HepG2 (cell line): ENCODE results near the gene HSD17B2. TPM values are rescaled to one million over a fixed set of nuclear protein-coding genes. Genes with fewer than 3 reads are reported as not detected.

Experiments
- BRCA1 ChIP-seq: sonication (generic); formaldehyde crosslinking; IDR thresholded peaks from 2 replicates; pipeline ENCODE4 v1.4.0; 2020; ENCODE audit warnings: missing genetic modification reagents
- FOSL2 ChIP-seq: sonication (generic); formaldehyde crosslinking; IDR thresholded peaks from 2 replicates; pipeline ENCODE4 v1.4.0; 2020; ENCODE audit warnings: missing genetic modification reagents
- GPN1 ChIP-seq: sonication (generic); formaldehyde crosslinking; IDR thresholded peaks from 2 replicates; pipeline ENCODE4 v1.5.1; 2020; ENCODE audit warnings: missing genetic modification reagents, borderline replicate concordance
- HNF4A ChIP-seq: sonication (generic); formaldehyde crosslinking; IDR thresholded peaks from 2 replicates; pipeline ENCODE4 v1.4.0; 2020; ENCODE audit warnings: missing genetic modification reagents
- KDM5B ChIP-seq: sonication (generic); formaldehyde crosslinking; IDR thresholded peaks from 2 replicates; pipeline ENCODE4 v1.4.0; 2020; ENCODE audit warnings: missing genetic modification reagents, mild to moderate bottlenecking, borderline replicate concordance
- PAWR ChIP-seq: sonication (generic); formaldehyde crosslinking; IDR thresholded peaks from 2 replicates; pipeline ENCODE4 v1.4.0; 2020; ENCODE audit warnings: missing genetic modification reagents, mild to moderate bottlenecking, borderline replicate concordance
- TCF12 ChIP-seq, 2 experiments: fragments of 450-650 bp in 1 of 2; sonication (generic) in 1 of 2; formaldehyde crosslinking in 1 of 2; IDR thresholded peaks; 2 replicates each; pipeline versions ENCODE4 v1.6.1 to v1.8.0; 2017 to 2022; ENCODE audit warnings: antibody characterized with exemption in 1 of 2, mild to moderate bottlenecking in 1 of 2, missing genetic modification reagents in 1 of 2, moderate library complexity in 1 of 2
- ZFP36 ChIP-seq: fragments of 150-350 bp; IDR thresholded peaks from 2 replicates; pipeline ENCODE4 v1.6.1; 2018; ENCODE audit warnings: borderline replicate concordance, low read length, low read depth; ENCODE audit not compliant: partially characterized antibody
- ZKSCAN5 ChIP-seq: sonication (generic); formaldehyde crosslinking; IDR thresholded peaks from 2 replicates; pipeline ENCODE4 v1.5.1; 2020; ENCODE audit warnings: mild to moderate bottlenecking, missing genetic modification reagents
- ZNF44 ChIP-seq: sonication (generic); formaldehyde crosslinking; IDR thresholded peaks from 2 replicates; pipeline ENCODE4 v1.5.1; 2020; ENCODE audit warnings: mild to moderate bottlenecking, missing genetic modification reagents
- ZNF550 ChIP-seq: sonication (generic); formaldehyde crosslinking; IDR thresholded peaks from 2 replicates; pipeline ENCODE4 v1.4.0; 2020; ENCODE audit warnings: mild to moderate bottlenecking, missing genetic modification reagents, borderline replicate concordance
- ZNF564 ChIP-seq: sonication (generic); formaldehyde crosslinking; IDR thresholded peaks from 2 replicates; pipeline ENCODE4 v1.8.1; 2023; ENCODE audit warnings: mild to moderate bottlenecking, missing genetic modification reagents
- ZSCAN22 ChIP-seq: sonication (generic); formaldehyde crosslinking; IDR thresholded peaks from 2 replicates; pipeline ENCODE4 v1.4.0; 2020; ENCODE audit warnings: mild to moderate bottlenecking, missing genetic modification reagents
- polyA plus RNA-seq, 8 experiments: library from polyadenylated mRNA; depleted of rRNA in 3 of 8; stranded (reverse) in 7 of 8; unstranded in 1 of 8; fragments of >200 nt; fragmentation: Illumina TruSeq in 4 of 8; extraction: Trizol in 4 of 8; gene quantifications; 2 replicates each; pipeline versions ENCODE4 v1.2.1 to v1.2.3, GENCODE V29; 2011 to 2016; ENCODE audit warnings: low read depth in 4 of 8, missing spikeins in 1 of 8, mixed read lengths in 1 of 8; ENCODE audit not compliant: insufficient read depth in 1 of 8
- total RNA-seq, 5 experiments: library from RNA; depleted of rRNA; stranded (reverse); fragments of >200 nt; fragmentation: Illumina TruSeq; extraction: Trizol; gene quantifications; 2 replicates each; pipeline ENCODE4 v1.2.3, GENCODE V29; 2016; ENCODE audit warnings: low read depth in 1 of 5
- TF ChIP-seq, protein P1 (sequence below): sonication (generic); formaldehyde crosslinking; conservative IDR thresholded peaks from 2 replicates; pipeline ENCODE4 v1.4.0; 2020; ENCODE audit warnings: missing genetic modification reagents
- TF ChIP-seq, protein P2 (sequence below): sonication (generic); formaldehyde crosslinking; IDR thresholded peaks from 2 replicates; pipeline ENCODE4 v1.4.0; 2020; ENCODE audit warnings: missing genetic modification reagents, low read depth, mild to moderate bottlenecking, borderline replicate concordance
- TF ChIP-seq, protein P3 (sequence below): IDR thresholded peaks from 2 replicates; pipeline ENCODE4 v1.6.1; 2016; ENCODE audit warnings: low read depth, missing genetic modification reagents, missing compliant biosample characterization
- TF ChIP-seq, protein P4 (sequence below): IDR thresholded peaks from 2 replicates; pipeline ENCODE4 v1.6.1; 2018; ENCODE audit warnings: missing genetic modification reagents

The HSD17B2 gene
- total and polyA plus RNA-seq, 2 of the 13 experiments (the other 11 are each of a cell fraction or from before 2014, with no cell fraction given): 26.3 to 69.3 TPM

DNA sequence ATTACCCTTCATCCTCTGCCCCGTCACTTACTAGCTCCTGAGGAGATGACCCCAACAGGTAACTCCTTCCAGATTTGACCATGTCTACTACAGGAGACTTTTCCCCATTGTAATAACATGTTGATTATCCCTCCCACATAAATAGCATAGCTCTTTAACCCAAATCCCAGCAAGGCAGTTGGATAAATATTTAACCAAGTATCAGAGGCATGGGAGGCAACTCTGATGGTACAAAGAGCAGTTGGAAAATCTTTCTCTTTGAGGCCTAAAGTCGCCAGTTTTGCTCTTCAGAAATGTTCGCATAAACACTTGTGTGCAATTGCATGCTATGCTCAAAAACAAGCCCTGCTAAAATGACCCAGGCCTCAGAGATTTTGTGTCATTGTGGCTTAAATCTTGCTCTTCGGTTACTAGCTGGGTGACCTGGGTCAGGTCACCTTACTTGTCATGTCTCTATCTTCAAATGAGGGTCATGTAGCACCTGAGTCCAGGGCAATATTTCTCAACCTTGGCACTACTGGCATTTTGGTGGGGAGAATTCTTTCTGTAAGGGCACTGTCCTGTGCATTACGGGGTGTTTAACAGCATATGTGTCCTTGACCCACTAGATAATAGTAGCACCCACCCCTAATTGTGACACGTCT is 48.8 kb downstream of the HSD17B2 start (continued):
- TF ChIP-seq GPN1: no peak
- no peak for TF ChIP-seq TCF12 (IDR thresholded peaks at IDR 0.05)
- no peak for TF ChIP-seq TCF12 (CRISPR knock-in tag; IDR thresholded peaks at IDR 0.05)
- TF ChIP-seq ZNF550 (CRISPR knock-in tag): no peak
- peak; percentile 38; the same call in 1 of the 2 replicates for TF ChIP-seq FOSL2
- no peak for TF ChIP-seq KDM5B (CRISPR knock-in tag)
- TF ChIP-seq, protein P1, sequence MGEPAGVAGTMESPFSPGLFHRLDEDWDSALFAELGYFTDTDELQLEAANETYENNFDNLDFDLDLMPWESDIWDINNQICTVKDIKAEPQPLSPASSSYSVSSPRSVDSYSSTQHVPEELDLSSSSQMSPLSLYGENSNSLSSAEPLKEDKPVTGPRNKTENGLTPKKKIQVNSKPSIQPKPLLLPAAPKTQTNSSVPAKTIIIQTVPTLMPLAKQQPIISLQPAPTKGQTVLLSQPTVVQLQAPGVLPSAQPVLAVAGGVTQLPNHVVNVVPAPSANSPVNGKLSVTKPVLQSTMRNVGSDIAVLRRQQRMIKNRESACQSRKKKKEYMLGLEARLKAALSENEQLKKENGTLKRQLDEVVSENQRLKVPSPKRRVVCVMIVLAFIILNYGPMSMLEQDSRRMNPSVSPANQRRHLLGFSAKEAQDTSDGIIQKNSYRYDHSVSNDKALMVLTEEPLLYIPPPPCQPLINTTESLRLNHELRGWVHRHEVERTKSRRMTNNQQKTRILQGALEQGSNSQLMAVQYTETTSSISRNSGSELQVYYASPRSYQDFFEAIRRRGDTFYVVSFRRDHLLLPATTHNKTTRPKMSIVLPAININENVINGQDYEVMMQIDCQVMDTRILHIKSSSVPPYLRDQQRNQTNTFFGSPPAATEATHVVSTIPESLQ (CRISPR knock-in tag): no peak
- no peak for TF ChIP-seq ZKSCAN5 (CRISPR knock-in tag)
- TF ChIP-seq, protein P2, sequence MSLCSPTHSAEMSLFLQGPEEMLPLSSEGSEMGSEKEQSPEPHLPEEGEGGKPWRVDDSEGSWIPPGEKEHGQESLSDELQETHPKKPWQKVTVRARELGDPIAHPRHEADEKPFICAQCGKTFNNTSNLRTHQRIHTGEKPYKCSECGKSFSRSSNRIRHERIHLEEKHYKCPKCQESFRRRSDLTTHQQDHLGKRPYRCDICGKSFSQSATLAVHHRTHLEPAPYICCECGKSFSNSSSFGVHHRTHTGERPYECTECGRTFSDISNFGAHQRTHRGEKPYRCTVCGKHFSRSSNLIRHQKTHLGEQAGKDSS (CRISPR knock-in tag): no peak
- TF ChIP-seq BRCA1: no peak
- no peak for TF ChIP-seq ZFP36
- TF ChIP-seq PAWR: no peak
- TF ChIP-seq ZNF564: no peak
- TF ChIP-seq HNF4A: peak; percentile 86
- 0 out of 2 replicates have a peak, but pooled peaks have one; percentile 27 for TF ChIP-seq ZNF44 (CRISPR knock-in tag)
- no peak for TF ChIP-seq ZSCAN22 (CRISPR knock-in tag)
- TF ChIP-seq, protein P3, sequence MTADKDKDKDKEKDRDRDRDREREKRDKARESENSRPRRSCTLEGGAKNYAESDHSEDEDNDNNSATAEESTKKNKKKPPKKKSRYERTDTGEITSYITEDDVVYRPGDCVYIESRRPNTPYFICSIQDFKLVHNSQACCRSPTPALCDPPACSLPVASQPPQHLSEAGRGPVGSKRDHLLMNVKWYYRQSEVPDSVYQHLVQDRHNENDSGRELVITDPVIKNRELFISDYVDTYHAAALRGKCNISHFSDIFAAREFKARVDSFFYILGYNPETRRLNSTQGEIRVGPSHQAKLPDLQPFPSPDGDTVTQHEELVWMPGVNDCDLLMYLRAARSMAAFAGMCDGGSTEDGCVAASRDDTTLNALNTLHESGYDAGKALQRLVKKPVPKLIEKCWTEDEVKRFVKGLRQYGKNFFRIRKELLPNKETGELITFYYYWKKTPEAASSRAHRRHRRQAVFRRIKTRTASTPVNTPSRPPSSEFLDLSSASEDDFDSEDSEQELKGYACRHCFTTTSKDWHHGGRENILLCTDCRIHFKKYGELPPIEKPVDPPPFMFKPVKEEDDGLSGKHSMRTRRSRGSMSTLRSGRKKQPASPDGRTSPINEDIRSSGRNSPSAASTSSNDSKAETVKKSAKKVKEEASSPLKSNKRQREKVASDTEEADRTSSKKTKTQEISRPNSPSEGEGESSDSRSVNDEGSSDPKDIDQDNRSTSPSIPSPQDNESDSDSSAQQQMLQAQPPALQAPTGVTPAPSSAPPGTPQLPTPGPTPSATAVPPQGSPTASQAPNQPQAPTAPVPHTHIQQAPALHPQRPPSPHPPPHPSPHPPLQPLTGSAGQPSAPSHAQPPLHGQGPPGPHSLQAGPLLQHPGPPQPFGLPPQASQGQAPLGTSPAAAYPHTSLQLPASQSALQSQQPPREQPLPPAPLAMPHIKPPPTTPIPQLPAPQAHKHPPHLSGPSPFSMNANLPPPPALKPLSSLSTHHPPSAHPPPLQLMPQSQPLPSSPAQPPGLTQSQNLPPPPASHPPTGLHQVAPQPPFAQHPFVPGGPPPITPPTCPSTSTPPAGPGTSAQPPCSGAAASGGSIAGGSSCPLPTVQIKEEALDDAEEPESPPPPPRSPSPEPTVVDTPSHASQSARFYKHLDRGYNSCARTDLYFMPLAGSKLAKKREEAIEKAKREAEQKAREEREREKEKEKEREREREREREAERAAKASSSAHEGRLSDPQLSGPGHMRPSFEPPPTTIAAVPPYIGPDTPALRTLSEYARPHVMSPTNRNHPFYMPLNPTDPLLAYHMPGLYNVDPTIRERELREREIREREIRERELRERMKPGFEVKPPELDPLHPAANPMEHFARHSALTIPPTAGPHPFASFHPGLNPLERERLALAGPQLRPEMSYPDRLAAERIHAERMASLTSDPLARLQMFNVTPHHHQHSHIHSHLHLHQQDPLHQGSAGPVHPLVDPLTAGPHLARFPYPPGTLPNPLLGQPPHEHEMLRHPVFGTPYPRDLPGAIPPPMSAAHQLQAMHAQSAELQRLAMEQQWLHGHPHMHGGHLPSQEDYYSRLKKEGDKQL: no peak
- TF ChIP-seq, protein P4, sequence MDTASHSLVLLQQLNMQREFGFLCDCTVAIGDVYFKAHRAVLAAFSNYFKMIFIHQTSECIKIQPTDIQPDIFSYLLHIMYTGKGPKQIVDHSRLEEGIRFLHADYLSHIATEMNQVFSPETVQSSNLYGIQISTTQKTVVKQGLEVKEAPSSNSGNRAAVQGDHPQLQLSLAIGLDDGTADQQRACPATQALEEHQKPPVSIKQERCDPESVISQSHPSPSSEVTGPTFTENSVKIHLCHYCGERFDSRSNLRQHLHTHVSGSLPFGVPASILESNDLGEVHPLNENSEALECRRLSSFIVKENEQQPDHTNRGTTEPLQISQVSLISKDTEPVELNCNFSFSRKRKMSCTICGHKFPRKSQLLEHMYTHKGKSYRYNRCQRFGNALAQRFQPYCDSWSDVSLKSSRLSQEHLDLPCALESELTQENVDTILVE (CRISPR knock-in tag): no peak
